H9 (cell line): ENCODE data around the gene WDR82. TPM values are rescaled to one million over a fixed set of nuclear protein-coding genes. Genes with fewer than 3 reads are reported as not detected.
A peak's percentile ranks its signal among the peaks of the same experiment; 100 is the strongest.

ENCODE experiments used
- DNase-seq: peaks from one replicate; pipeline ENCODE4 v3.0.0-alpha.2; 2017
- H2AFZ ChIP-seq: one replicate; pipeline ENCODE4 v1.6.1; 2013; ENCODE audit warnings: mild to moderate bottlenecking, low read length, control low read depth, moderate library complexity
- H2AK5ac ChIP-seq: 2 replicates; pipeline ENCODE4 v1.6.1; 2013; ENCODE audit warnings: low read length, control low read depth, mixed read lengths; ENCODE audit not compliant: insufficient read length
- H2BK120ac ChIP-seq: one replicate; pipeline ENCODE4 v1.6.1; 2013; ENCODE audit warnings: low read depth, mild to moderate bottlenecking, low read length, control low read depth, inconsistent platforms; ENCODE audit not compliant: poor library complexity, severe bottlenecking
- H2BK12ac ChIP-seq: 2 replicates; pipeline ENCODE4 v1.6.1; 2013; ENCODE audit warnings: low read length, control low read depth, mixed read lengths, low read depth; ENCODE audit not compliant: insufficient read length
- H2BK15ac ChIP-seq: 2 replicates; pipeline ENCODE4 v1.6.1; 2013; ENCODE audit warnings: low read depth, low read length, control low read depth
- H2BK20ac ChIP-seq: one replicate; pipeline ENCODE4 v1.6.1; 2013; ENCODE audit warnings: low read depth, mild to moderate bottlenecking, low read length, control low read depth, inconsistent platforms; ENCODE audit not compliant: poor library complexity, severe bottlenecking
- H2BK5ac ChIP-seq: 2 replicates; pipeline ENCODE4 v1.6.1; 2013; ENCODE audit warnings: low read length, control low read depth, mixed read lengths; ENCODE audit not compliant: insufficient read length
- H3K14ac ChIP-seq: 2 replicates; pipeline ENCODE4 v1.6.1; 2013; ENCODE audit warnings: low read length, control low read depth; ENCODE audit not compliant: insufficient read depth
- H3K18ac ChIP-seq: 2 replicates; pipeline ENCODE4 v1.6.1; 2013; ENCODE audit warnings: low read depth, mild to moderate bottlenecking, mixed read lengths, low read length, control low read depth; ENCODE audit not compliant: insufficient read length
- H3K23ac ChIP-seq: 2 replicates; pipeline ENCODE4 v1.6.1; 2013; ENCODE audit warnings: low read length, control low read depth, mixed read lengths, low read depth; ENCODE audit not compliant: insufficient read length
- H3K23me2 ChIP-seq: 2 replicates; pipeline ENCODE4 v1.6.1; 2013; ENCODE audit warnings: low read depth, mild to moderate bottlenecking, mixed read lengths, low read length, control low read depth; ENCODE audit not compliant: insufficient read length, poor library complexity, severe bottlenecking
- H3K27ac ChIP-seq: 2 replicates; pipeline ENCODE4 v1.5.1; 2013; ENCODE audit warnings: low read length, control low read depth, mixed read lengths, low read depth; ENCODE audit not compliant: insufficient read length
- H3K27me3 ChIP-seq: 2 replicates; pipeline ENCODE4 v1.6.1; 2013; ENCODE audit warnings: low read length, control low read depth, inconsistent platforms; ENCODE audit not compliant: insufficient read depth
- H3K4ac ChIP-seq: 2 replicates; pipeline ENCODE4 v1.6.1; 2013; ENCODE audit warnings: low read depth, mild to moderate bottlenecking, control low read depth, inconsistent platforms, low read length, moderate library complexity
- H3K4me1 ChIP-seq: 2 replicates; pipeline ENCODE4 v1.6.1; 2013; ENCODE audit warnings: low read length, control low read depth, inconsistent platforms; ENCODE audit not compliant: insufficient read depth
- H3K4me2 ChIP-seq: 2 replicates; pipeline ENCODE4 v1.6.1; 2013; ENCODE audit warnings: low read length, control low read depth, mixed read lengths; ENCODE audit not compliant: insufficient read length, insufficient read depth
- H3K56ac ChIP-seq: 2 replicates; pipeline ENCODE4 v1.6.1; 2013; ENCODE audit warnings: low read depth, mild to moderate bottlenecking, mixed read lengths, low read length, control low read depth; ENCODE audit not compliant: insufficient read length
- H3K79me1 ChIP-seq: 2 replicates; pipeline ENCODE4 v1.6.1; 2013; ENCODE audit warnings: low read depth, mild to moderate bottlenecking, moderate library complexity, low read length, control low read depth, inconsistent platforms; ENCODE audit not compliant: insufficient read depth, poor library complexity, severe bottlenecking
- H3K79me2 ChIP-seq: 2 replicates; pipeline ENCODE4 v1.6.1; 2013; ENCODE audit warnings: low read length, control low read depth, inconsistent platforms; ENCODE audit not compliant: insufficient read depth
- H3K9ac ChIP-seq: 2 replicates; pipeline ENCODE4 v1.6.1; 2013; ENCODE audit warnings: low read length, control low read depth, mixed read lengths; ENCODE audit not compliant: insufficient read length; ENCODE audit errors: extremely low read depth
- H3K9me3 ChIP-seq: one replicate; pipeline ENCODE4 v1.6.1; 2013; ENCODE audit warnings: low read depth, low read length, inconsistent platforms; ENCODE audit not compliant: control insufficient read depth
- H3T11ph ChIP-seq: one replicate; pipeline ENCODE4 v1.6.1; 2013; ENCODE audit warnings: mild to moderate bottlenecking, low read length, control low read depth, inconsistent platforms
- H4K20me1 ChIP-seq: one replicate; pipeline ENCODE4 v1.6.1; 2013; ENCODE audit not compliant: control insufficient read depth, insufficient read length, insufficient read depth
- H4K5ac ChIP-seq: 2 replicates; pipeline ENCODE4 v1.6.1; 2013; ENCODE audit warnings: low read depth, mild to moderate bottlenecking, mixed read lengths, low read length, control low read depth; ENCODE audit not compliant: insufficient read length
- H4K8ac ChIP-seq: replicated peaks from 2 replicates; pipeline ENCODE4 v1.6.1; 2013; ENCODE audit warnings: low read length, control low read depth, mixed read lengths, low read depth; ENCODE audit not compliant: insufficient read length
- H4K91ac ChIP-seq: 2 replicates; pipeline ENCODE4 v1.6.1; 2013; ENCODE audit warnings: low read depth, mild to moderate bottlenecking, moderate library complexity, mixed read lengths, low read length, control low read depth; ENCODE audit not compliant: insufficient read length
- H3K27ac Mint-ChIP-seq, 3 experiments: 2 replicates in 2 of 3; 3 replicates in 1 of 3; pipeline ENCODE4 v1.8.0; 2020 to 2021; ENCODE audit warnings: mixed read lengths in 3 of 3, mild to moderate bottlenecking in 1 of 3, moderate library complexity in 1 of 3
- H3K27me3 Mint-ChIP-seq: 2 replicates; pipeline ENCODE4 v1.8.0; 2021; ENCODE audit warnings: low read depth, mild to moderate bottlenecking, moderate library complexity, mixed read lengths
- H3K36me3 Mint-ChIP-seq, 3 experiments: 2 replicates in 2 of 3; 3 replicates in 1 of 3; pipeline ENCODE4 v1.8.0; 2020 to 2021; ENCODE audit warnings: low read depth in 3 of 3, mixed read lengths in 3 of 3; ENCODE audit not compliant: insufficient read depth in 1 of 3
- H3K4me1 Mint-ChIP-seq, 2 experiments: 2 replicates each; pipeline ENCODE4 v1.8.0; 2020; ENCODE audit warnings: mixed read lengths in 2 of 2
- H3K4me3 Mint-ChIP-seq, 2 experiments: 2 replicates in 1 of 2; 3 replicates in 1 of 2; pipeline ENCODE4 v1.8.0; 2020 to 2021; ENCODE audit warnings: mild to moderate bottlenecking in 2 of 2, mixed read lengths in 2 of 2, moderate library complexity in 1 of 2
- H3K9me3 Mint-ChIP-seq, 2 experiments: 2 replicates in 1 of 2; 3 replicates in 1 of 2; pipeline ENCODE4 v1.8.0; 2020; ENCODE audit warnings: mild to moderate bottlenecking in 2 of 2, mixed read lengths in 2 of 2, moderate library complexity in 1 of 2
- CTCF ChIP-seq: fragments of 200-600 bp; sonication (generic); conservative IDR thresholded peaks from 3 replicates; pipeline ENCODE4 v1.8.0; 2021; ENCODE audit warnings: antibody characterized with exemption, mild to moderate bottlenecking
- WGBS: extraction: QIAGEN DNeasy Blood & Tissue Kit; methylation state at CpG from one replicate; pipeline ENCODE4 v1.1.7; 2013; ENCODE audit warnings: missing lambda C conversion rate, low lambda C conversion rate, mixed read lengths; ENCODE audit not compliant: insufficient read length; ENCODE audit errors: extremely low coverage; 5-methylcytosine and 5-hydroxymethylcytosine counted together
- total RNA-seq: library from RNA; stranded (reverse); gene quantifications from 2 replicates; pipeline ENCODE4 v1.2.1, GENCODE V29; 2021

WDR82 gene
- total RNA-seq, 1 experiment from 2014 or later = 83.1 TPM

GRCh38 chr3:52221141-52221562, 57.3 kb downstream of the WDR82 start:
- peaks cover 4 to 18% of the 10 kb centered on the region in 2 experiments for H3K4me1 Mint-ChIP-seq
- no CpG with 5 or more reads among the region's 27 CpGs for WGBS

More at GRCh38 chr3:52221141-52221562, 57.3 kb downstream of the WDR82 start:
- Histone ChIP-seq H3K79me1 (no peaks in the 10 kb centered on the region), H2BK120ac (no peak overlapping the region), H3K4me2 (no peak overlapping the region), H3K9ac (no peak overlapping the region), H2BK15ac (no peak overlapping the region), H3K9me3 (no peaks in the 10 kb centered on the region), H3K18ac (no peak overlapping the region), H3T11ph (no peak overlapping the region), H3K27me3 (no peaks in the 10 kb centered on the region), H3K79me2 (no peaks in the 10 kb centered on the region), H3K23ac (no peak overlapping the region), H2AK5ac (no peak overlapping the region), H2AFZ (no peak overlapping the region), H3K4me1 (no peaks in the 10 kb centered on the region; the same call in 1 of the 2 replicates), H2BK12ac (no peak overlapping the region), H3K4ac (no peak overlapping the region), H3K56ac (no peak overlapping the region), H4K91ac (no peak overlapping the region), H4K8ac (no peak overlapping the region), H3K14ac (no peak overlapping the region), H3K27ac (no peak overlapping the region), H4K20me1 (peaks cover 3% of the 10 kb centered on the region), H2BK20ac (no peak overlapping the region), H4K5ac (no peak overlapping the region), H2BK5ac (no peak overlapping the region), H3K23me2 (no peaks in the 10 kb centered on the region)
- no peaks in the 10 kb centered on the region; the same call in none of the 2 replicates for H3K27me3 Mint-ChIP-seq
- H3K9me3 Mint-ChIP-seq = no peaks in the 10 kb centered on the region; a peak in 2 of 5 replicates
- no peak overlapping the region for H3K4me3 Mint-ChIP-seq
- H3K36me3 Mint-ChIP-seq = peaks cover 0 to 4% (median 0%) of the 10 kb centered on the region in 3 experiments; a peak in 1 of 7 replicates
- TF ChIP-seq CTCF = no peak
- no peak overlapping the region for H3K27ac Mint-ChIP-seq
- peak; percentile 32 for DNase-seq
